ENCODE measurements around the gene OTUD1. TPM values are rescaled to one million over a fixed set of nuclear protein-coding genes. Genes with fewer than 3 reads are reported as not detected.

Gene OTUD1
- total RNA-seq, 1 donor from 2014 or later = 6.3 TPM

- H4K20me1 ChIP-seq (ENCODE audit: insufficient read depth, low read length) = no peaks in the 10 kb centered on the region
- no peak overlapping the region for H3K4me3 Mint-ChIP-seq (ENCODE audit: unreplicated experiment)
- H3K79me2 ChIP-seq (ENCODE audit: insufficient read depth, low read length) = no peaks in the 10 kb centered on the region
- no peak overlapping the region for H3K27ac Mint-ChIP-seq (ENCODE audit: unreplicated experiment)
- peaks cover 7% of the 10 kb centered on the region for H3K4me1 Mint-ChIP-seq (ENCODE audit: low read depth, unreplicated experiment)
- H3K4me3 ChIP-seq (ENCODE audit: insufficient read depth, low read depth, low read length) = no peak overlapping the region
- TF ChIP-seq CTCF (IDR thresholded peaks at IDR 0.05; ENCODE audit: insufficient read depth, low read depth, low read length) (no peak), EZH2 (IDR thresholded peaks at IDR 0.05; ENCODE audit: insufficient read depth, low read length) (no peak)
- no peak overlapping the region for H3K9ac ChIP-seq (ENCODE audit: low read length)
- no peaks in the 10 kb centered on the region for H3K9me3 ChIP-seq (ENCODE audit: insufficient read depth, low read depth, low read length)
- no peak for DNase-seq (ENCODE audit: low read depth)
- H3K4me2 ChIP-seq (ENCODE audit: low read length) = no peak overlapping the region
- H3K4me1 ChIP-seq (ENCODE audit: insufficient read depth, low read length) = peaks cover 5% of the 10 kb centered on the region
- no peaks in the 10 kb centered on the region for H3K9me3 Mint-ChIP-seq (ENCODE audit: unreplicated experiment)
- H3K36me3 ChIP-seq (ENCODE audit: insufficient read depth, low read length) = no peaks in the 10 kb centered on the region
- no peaks in the 10 kb centered on the region for H3K27me3 ChIP-seq (ENCODE audit: insufficient read depth, low read length)
- no peak for FAIRE-seq
- no peak overlapping the region for H3K27ac ChIP-seq (ENCODE audit: low read depth, low read length)
- H2AFZ ChIP-seq (ENCODE audit: low read depth, low read length) = no peak overlapping the region
- no peaks in the 10 kb centered on the region for H3K36me3 Mint-ChIP-seq (ENCODE audit: low read depth, unreplicated experiment)
- H3K27me3 Mint-ChIP-seq (ENCODE audit: low read depth, unreplicated experiment) = no peaks in the 10 kb centered on the region
These were observed 35.2 kb upstream of the OTUD1 start for GRCh38 chr10:23403719-23404118.

GRCh38 chr10:23404461-23404980 is 34.4 kb upstream of the OTUD1 start:
- H3K79me2 ChIP-seq (ENCODE audit: insufficient read depth, low read length) = no peaks in the 10 kb centered on the region
- H3K27ac ChIP-seq (ENCODE audit: low read depth, low read length) = no peak overlapping the region
- H3K4me1 Mint-ChIP-seq (ENCODE audit: low read depth, unreplicated experiment) = peaks cover 6% of the 10 kb centered on the region
- H3K27me3 ChIP-seq (ENCODE audit: insufficient read depth, low read length) = no peaks in the 10 kb centered on the region
- H3K4me3 ChIP-seq (ENCODE audit: insufficient read depth, low read depth, low read length) = no peak overlapping the region
- no peak for DNase-seq (ENCODE audit: low read depth)
- no peak for TF ChIP-seq EZH2 (IDR thresholded peaks at IDR 0.05; ENCODE audit: insufficient read depth, low read length)
- TF ChIP-seq CTCF (IDR thresholded peaks at IDR 0.05; ENCODE audit: insufficient read depth, low read depth, low read length) = no peak
- no peaks in the 10 kb centered on the region for H3K36me3 Mint-ChIP-seq (ENCODE audit: low read depth, unreplicated experiment)
- H3K9me3 Mint-ChIP-seq (ENCODE audit: unreplicated experiment) = no peaks in the 10 kb centered on the region
- H3K27me3 Mint-ChIP-seq (ENCODE audit: low read depth, unreplicated experiment) = no peaks in the 10 kb centered on the region
- no peak overlapping the region for H3K4me3 Mint-ChIP-seq (ENCODE audit: unreplicated experiment)
- peaks cover 2% of the 10 kb centered on the region for H3K4me1 ChIP-seq (ENCODE audit: insufficient read depth, low read length)
- H3K9me3 ChIP-seq (ENCODE audit: insufficient read depth, low read depth, low read length) = no peaks in the 10 kb centered on the region
- FAIRE-seq = no peak
- H4K20me1 ChIP-seq (ENCODE audit: insufficient read depth, low read length) = no peaks in the 10 kb centered on the region
- H3K27ac Mint-ChIP-seq (ENCODE audit: unreplicated experiment) = no peak overlapping the region
- no peak overlapping the region for H3K4me2 ChIP-seq (ENCODE audit: low read length)
- no peak overlapping the region for H2AFZ ChIP-seq (ENCODE audit: low read depth, low read length)
- H3K36me3 ChIP-seq (ENCODE audit: insufficient read depth, low read length) = no peaks in the 10 kb centered on the region
- no peak overlapping the region for H3K9ac ChIP-seq (ENCODE audit: low read length)

- Histone ChIP-seq H4K20me1 (ENCODE audit: insufficient read depth, low read length) (no peaks in the 10 kb centered on the region), H3K27ac (ENCODE audit: low read depth, low read length) (no peak overlapping the region), H3K27me3 (ENCODE audit: insufficient read depth, low read length) (no peaks in the 10 kb centered on the region), H3K9ac (ENCODE audit: low read length) (no peak overlapping the region), H3K4me1 (ENCODE audit: insufficient read depth, low read length) (no peaks in the 10 kb centered on the region), H3K9me3 (ENCODE audit: insufficient read depth, low read depth, low read length) (no peaks in the 10 kb centered on the region), H3K79me2 (ENCODE audit: insufficient read depth, low read length) (no peaks in the 10 kb centered on the region), H3K4me3 (ENCODE audit: insufficient read depth, low read depth, low read length) (no peak overlapping the region), H2AFZ (ENCODE audit: low read depth, low read length) (no peak overlapping the region), H3K36me3 (ENCODE audit: insufficient read depth, low read length) (no peaks in the 10 kb centered on the region), H3K4me2 (ENCODE audit: low read length) (no peak overlapping the region)
- H3K9me3 Mint-ChIP-seq (ENCODE audit: unreplicated experiment) = no peaks in the 10 kb centered on the region
- TF ChIP-seq CTCF (IDR thresholded peaks at IDR 0.05; ENCODE audit: insufficient read depth, low read depth, low read length) (no peak), EZH2 (IDR thresholded peaks at IDR 0.05; ENCODE audit: insufficient read depth, low read length) (no peak)
- no peaks in the 10 kb centered on the region for H3K27me3 Mint-ChIP-seq (ENCODE audit: low read depth, unreplicated experiment)
- FAIRE-seq (no peak), DNase-seq (ENCODE audit: low read depth) (peak; percentile 35)
- peaks cover 3% of the 10 kb centered on the region for H3K4me1 Mint-ChIP-seq (ENCODE audit: low read depth, unreplicated experiment)
- no peaks in the 10 kb centered on the region for H3K36me3 Mint-ChIP-seq (ENCODE audit: low read depth, unreplicated experiment)
- H3K27ac Mint-ChIP-seq (ENCODE audit: unreplicated experiment) = no peak overlapping the region
- no peak overlapping the region for H3K4me3 Mint-ChIP-seq (ENCODE audit: unreplicated experiment)
These were observed 33.3 kb upstream of the OTUD1 start for GRCh38 chr10:23405540-23405939.
